Umbilical cord (tissue), 2 donors: ENCODE measurements around the gene COG2. TPM values are rescaled to one million over a fixed set of nuclear protein-coding genes. Genes with fewer than 3 reads are reported as not detected.
"Not testable (repeated sequence)": the region's sequence is repeated elsewhere in the genome, so short reads cannot be mapped to it uniquely, and the experiment has no call there.

Experiments used
- DNase-seq: peaks from one replicate; pipeline ENCODE4 v3.0.0-alpha.2; 2015; ENCODE audit warnings: low spot score
- total RNA-seq: library from RNA; depleted of rRNA; stranded (reverse); fragments of >200 nt; gene quantifications from one replicate; pipeline ENCODE4 v1.2.3, GENCODE V29; 2014; ENCODE audit warnings: low replicate concordance; ENCODE audit not compliant: insufficient read depth

Gene COG2
- total RNA-seq, 1 donor from 2014 or later: 18.8 TPM

- DNase-seq: peak; percentile 77
Measured at GRCh38 chr1:230713915-230714764, 71.9 kb downstream of the COG2 start, which contains the start of gene AGT. TSS of gene AGT (minus strand) at chr1:230714122. CDS start at chr1:230710823, 3,299 bp downstream.

GRCh38 chr1:230715510-230715909 lies 73.2 kb downstream of the COG2 start:
- DNase-seq: no peak

GRCh38 chr1:230716453-230716852 lies 74.2 kb downstream of the COG2 start:
- DNase-seq: not testable (repeated sequence)

- no peak for DNase-seq
Measured at GRCh38 chr1:230717251-230717650, 75.0 kb downstream of the COG2 start.

- DNase-seq: not testable (repeated sequence)
Measured at GRCh38 chr1:230721849-230722522, 79.7 kb downstream of the COG2 start.

- DNase-seq: peak; percentile 49
Measured at GRCh38 chr1:230725256-230726012, 83.2 kb downstream of the COG2 start.

GRCh38 chr1:230728710-230729392 lies 86.6 kb downstream of the COG2 start:
- DNase-seq: no peak

GRCh38 chr1:230730977-230731376 lies 88.7 kb downstream of the COG2 start:
- no peak for DNase-seq

- DNase-seq: no peak
Measured at GRCh38 chr1:230735447-230735846, 93.2 kb downstream of the COG2 start.

- no peak for DNase-seq
Measured at GRCh38 chr1:230737622-230738262, 95.5 kb downstream of the COG2 start.

- no peak for DNase-seq
Measured at GRCh38 chr1:230739564-230740290, 97.4 kb downstream of the COG2 start.

Other genes starting within 250 kb of the COG2 start
- 1.7 TPM for gene PGBD5, start 216.1 kb upstream of the COG2 start, total RNA-seq
- not detected for gene AGT, start 71.6 kb downstream of the COG2 start, total RNA-seq
- not detected for gene CAPN9, start 104.9 kb downstream of the COG2 start, total RNA-seq
- 85.2 TPM for gene C1orf198, start 226.0 kb downstream of the COG2 start, total RNA-seq